OCI-LY1 (cell line): ENCODE results near the gene TTC4.

Experiments used
- H2AFZ ChIP-seq: fragments of 200-600 bp; sonication (generic), shearing (Covaris generic); 2 replicates; pipeline ENCODE4 v1.6.0; 2014; ENCODE audit warnings: antibody characterized with exemption, mild to moderate bottlenecking, low read length
- H3F3A ChIP-seq: fragments of 200-600 bp; sonication (generic), shearing (Covaris generic); 2 replicates; pipeline ENCODE4 v1.6.0; 2014; ENCODE audit warnings: mild to moderate bottlenecking, antibody characterized with exemption, low read length, moderate library complexity; ENCODE audit not compliant: insufficient read depth
- H3K27ac ChIP-seq: fragments of 200-600 bp; sonication (generic); 2 replicates; pipeline ENCODE4 v1.5.1; 2014; ENCODE audit warnings: low read length, mixed run types, mild to moderate bottlenecking, low read depth; ENCODE audit not compliant: poor library complexity, severe bottlenecking
- H3K27me3 ChIP-seq: fragments of 200-600 bp; sonication (generic); 2 replicates; pipeline ENCODE4 v1.6.0; 2014; ENCODE audit warnings: antibody characterized with exemption, mild to moderate bottlenecking, low read length, moderate library complexity; ENCODE audit not compliant: insufficient read depth
- H3K36me3 ChIP-seq: fragments of 200-600 bp; sonication (generic); 2 replicates; pipeline ENCODE4 v1.6.1; 2014; ENCODE audit warnings: mild to moderate bottlenecking, antibody characterized with exemption, low read length, moderate library complexity, mixed read lengths; ENCODE audit not compliant: insufficient read depth
- H3K4me1 ChIP-seq: fragments of 200-600 bp; sonication (generic); 2 replicates; pipeline ENCODE4 v1.5.1; 2014; ENCODE audit warnings: mild to moderate bottlenecking, low read length, moderate library complexity; ENCODE audit not compliant: insufficient read depth, severe bottlenecking
- H3K4me2 ChIP-seq: fragments of 200-600 bp; sonication (generic), shearing (Covaris generic); 2 replicates; pipeline ENCODE4 v1.6.1; 2014; ENCODE audit warnings: low read length
- H3K4me3 ChIP-seq: fragments of 200-600 bp; sonication (generic); 2 replicates; pipeline ENCODE4 v1.5.1; 2014; ENCODE audit warnings: low read length, low read depth, mild to moderate bottlenecking, mixed read lengths; ENCODE audit not compliant: poor library complexity, severe bottlenecking
- H3K79me2 ChIP-seq: fragments of 200-600 bp; shearing (Covaris generic); 2 replicates; pipeline ENCODE4 v1.6.1; 2016; ENCODE audit warnings: mixed run types, low read length, mixed read lengths; ENCODE audit not compliant: insufficient read depth
- H3K9ac ChIP-seq: fragments of 200-600 bp; sonication (generic), shearing (Covaris generic); 2 replicates; pipeline ENCODE4 v1.6.1; 2014; ENCODE audit warnings: mild to moderate bottlenecking, low read length, mixed read lengths
- H3K9me2 ChIP-seq: fragments of 200-600 bp; sonication (generic), shearing (Covaris generic); 2 replicates; pipeline ENCODE4 v1.6.1; 2014; ENCODE audit warnings: low read depth, mild to moderate bottlenecking, low read length, mixed read lengths
- H3K9me3 ChIP-seq: fragments of 200-600 bp; shearing (Covaris generic); 2 replicates; pipeline ENCODE4 v1.6.1; 2014; ENCODE audit warnings: low read length, mixed read lengths
- H4K20me1 ChIP-seq: fragments of 200-600 bp; sonication (generic), shearing (Covaris generic); 2 replicates; pipeline ENCODE4 v1.6.0; 2016; ENCODE audit warnings: mild to moderate bottlenecking, low read length; ENCODE audit not compliant: insufficient read depth
- CTCF ChIP-seq: fragments of 200-600 bp; sonication (generic), shearing (Covaris generic); IDR thresholded peaks from 2 replicates; pipeline ENCODE4 v1.5.1; 2017; ENCODE audit warnings: mild to moderate bottlenecking, antibody characterized with exemption, low read length, moderate library complexity, mixed read lengths
- EZH2 ChIP-seq: fragments of 200-600 bp; sonication (generic), shearing (Covaris generic); IDR thresholded peaks from 2 replicates; pipeline ENCODE4 v1.8.0; 2017; ENCODE audit warnings: borderline replicate concordance, mixed run types, mild to moderate bottlenecking, antibody characterized with exemption, low read length, moderate library complexity, mixed read lengths

The TTC4 gene

GRCh38 chr1:54745274-54745673 is 29.6 kb downstream of the TTC4 start:
- no peaks in the 10 kb centered on the region for H3K79me2 ChIP-seq
- H4K20me1 ChIP-seq: no peaks in the 10 kb centered on the region
- H3K4me3 ChIP-seq: no peak overlapping the region
- no peaks in the 10 kb centered on the region for H3K27me3 ChIP-seq
- no peak overlapping the region for H3K4me2 ChIP-seq
- H3K36me3 ChIP-seq: peaks cover 32% of the 10 kb centered on the region
- H3K9me2 ChIP-seq: no peaks in the 10 kb centered on the region
- no peaks in the 10 kb centered on the region for H3K4me1 ChIP-seq
- no peak overlapping the region for H2AFZ ChIP-seq
- no peak overlapping the region for H3K27ac ChIP-seq
- no peak overlapping the region for H3K9ac ChIP-seq
- H3F3A ChIP-seq: no peaks in the 10 kb centered on the region
- no peak for TF ChIP-seq EZH2
- H3K9me3 ChIP-seq: no peaks in the 10 kb centered on the region

- Histone ChIP-seq H3K27me3 (no peaks in the 10 kb centered on the region), H3K4me2 (no peak overlapping the region), H3K79me2 (no peaks in the 10 kb centered on the region), H3F3A (no peaks in the 10 kb centered on the region), H3K9ac (no peak overlapping the region), H3K9me2 (no peaks in the 10 kb centered on the region), H3K27ac (no peak overlapping the region), H3K9me3 (no peaks in the 10 kb centered on the region), H2AFZ (no peak overlapping the region), H3K36me3 (peaks cover 26% of the 10 kb centered on the region), H3K4me3 (no peak overlapping the region), H4K20me1 (no peaks in the 10 kb centered on the region), H3K4me1 (no peaks in the 10 kb centered on the region)
- TF ChIP-seq EZH2: no peak
- TF ChIP-seq CTCF: no peak
Observed at GRCh38 chr1:54745864-54746263, 30.2 kb downstream of the TTC4 start.

GRCh38 chr1:54748094-54748835 is 32.6 kb downstream of the TTC4 start:
- Histone ChIP-seq H4K20me1 (no peaks in the 10 kb centered on the region), H3K27me3 (no peaks in the 10 kb centered on the region), H3K9me3 (no peaks in the 10 kb centered on the region), H3K4me3 (no peak overlapping the region), H3K4me2 (no peak overlapping the region), H3K36me3 (peaks cover 3% of the 10 kb centered on the region; the same call in 1 of the 2 replicates), H3F3A (no peaks in the 10 kb centered on the region), H3K4me1 (no peaks in the 10 kb centered on the region), H3K27ac (no peak overlapping the region), H3K9ac (no peak overlapping the region), H2AFZ (no peak overlapping the region), H3K79me2 (no peaks in the 10 kb centered on the region), H3K9me2 (no peaks in the 10 kb centered on the region)
- TF ChIP-seq CTCF (no peak), EZH2 (no peak)

- no peaks in the 10 kb centered on the region for H3K79me2 ChIP-seq
- H3K9me2 ChIP-seq: no peaks in the 10 kb centered on the region
- no peak overlapping the region for H3K4me3 ChIP-seq
- no peaks in the 10 kb centered on the region for H3K4me1 ChIP-seq
- H2AFZ ChIP-seq: no peak overlapping the region
- H4K20me1 ChIP-seq: no peaks in the 10 kb centered on the region
- H3K9ac ChIP-seq: no peak overlapping the region
- H3K27me3 ChIP-seq: no peaks in the 10 kb centered on the region
- no peaks in the 10 kb centered on the region for H3K9me3 ChIP-seq
- TF ChIP-seq CTCF: no peak
- no peak overlapping the region for H3K27ac ChIP-seq
- H3F3A ChIP-seq: no peaks in the 10 kb centered on the region
- H3K4me2 ChIP-seq: no peak overlapping the region
- H3K36me3 ChIP-seq: no peaks in the 10 kb centered on the region
Observed at GRCh38 chr1:54750596-54750995, 34.9 kb downstream of the TTC4 start.
